HL-60 (cell line): ENCODE results near the gene AP2A1.

Source experiments
- DNase-seq, 2 experiments: peaks; one replicate each; pipeline ENCODE4 v3.0.0-alpha.2; 2010 to 2020; ENCODE audit warnings: low read depth in 1 of 2, low spot score in 1 of 2
- H3K27ac ChIP-seq: fragments of 250-450 bp; sonication (Bioruptor Pico); replicated peaks from 2 replicates; pipeline ENCODE4 v1.5.1; 2020; ENCODE audit warnings: mild to moderate bottlenecking, moderate library complexity
- H3K27me3 ChIP-seq: fragments of 250-450 bp; sonication (Bioruptor Pico); 2 replicates; pipeline ENCODE4 v1.5.1; 2021; ENCODE audit warnings: mild to moderate bottlenecking, moderate library complexity; ENCODE audit not compliant: insufficient read depth, poor library complexity, severe bottlenecking
- H3K4me3 ChIP-seq: replicated peaks from 2 replicates; pipeline ENCODE4 v1.5.1; 2011; ENCODE audit warnings: mild to moderate bottlenecking, control low read depth, low read length; ENCODE audit not compliant: insufficient read depth
- GABPA ChIP-seq: IDR thresholded peaks from 2 replicates; pipeline ENCODE4 v1.6.1; 2012; ENCODE audit warnings: low read depth
- POLR2AphosphoS5 ChIP-seq: IDR thresholded peaks from 2 replicates; pipeline ENCODE4 v1.6.1; 2012; ENCODE audit warnings: low read depth
- SPI1 ChIP-seq: IDR thresholded peaks from 2 replicates; pipeline ENCODE4 v1.6.1; 2012; ENCODE audit warnings: low read depth, mild to moderate bottlenecking, borderline replicate concordance
- TF ChIP-seq, protein P1 (sequence below): IDR thresholded peaks from one replicate; pipeline ENCODE4 v1.5.1; 2011; ENCODE audit warnings: low read length, control low read depth, inconsistent platforms; ENCODE audit not compliant: insufficient read depth
- TF ChIP-seq, protein P2 (sequence below): IDR thresholded peaks from 2 replicates; pipeline ENCODE4 v1.6.1; 2012; ENCODE audit warnings: low read depth; ENCODE audit not compliant: insufficient replicate concordance

Gene AP2A1

DNA sequence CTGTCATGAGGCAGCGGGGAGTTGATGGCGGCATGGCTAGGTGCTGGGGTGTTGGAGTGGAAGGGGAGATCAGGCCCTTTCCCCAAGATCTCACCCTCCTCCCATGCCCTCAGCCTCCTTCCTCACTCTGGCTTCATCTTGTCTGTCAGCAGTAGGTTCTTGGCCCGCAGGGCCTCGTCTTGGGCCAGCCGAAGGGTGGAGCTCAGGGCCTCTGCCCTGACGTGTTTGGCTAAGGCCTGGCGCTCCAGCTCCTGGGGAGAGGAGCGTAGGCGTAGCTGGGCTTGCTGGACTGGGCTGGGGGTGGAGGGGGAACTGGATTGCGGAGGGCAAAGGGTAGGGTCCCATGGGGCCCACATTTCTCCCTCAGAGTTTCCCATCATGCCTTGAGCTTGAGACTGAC is 26.9 kb upstream of the AP2A1 start:
- no peaks in the 10 kb centered on the region for H3K27me3 ChIP-seq
- TF ChIP-seq, protein P1, sequence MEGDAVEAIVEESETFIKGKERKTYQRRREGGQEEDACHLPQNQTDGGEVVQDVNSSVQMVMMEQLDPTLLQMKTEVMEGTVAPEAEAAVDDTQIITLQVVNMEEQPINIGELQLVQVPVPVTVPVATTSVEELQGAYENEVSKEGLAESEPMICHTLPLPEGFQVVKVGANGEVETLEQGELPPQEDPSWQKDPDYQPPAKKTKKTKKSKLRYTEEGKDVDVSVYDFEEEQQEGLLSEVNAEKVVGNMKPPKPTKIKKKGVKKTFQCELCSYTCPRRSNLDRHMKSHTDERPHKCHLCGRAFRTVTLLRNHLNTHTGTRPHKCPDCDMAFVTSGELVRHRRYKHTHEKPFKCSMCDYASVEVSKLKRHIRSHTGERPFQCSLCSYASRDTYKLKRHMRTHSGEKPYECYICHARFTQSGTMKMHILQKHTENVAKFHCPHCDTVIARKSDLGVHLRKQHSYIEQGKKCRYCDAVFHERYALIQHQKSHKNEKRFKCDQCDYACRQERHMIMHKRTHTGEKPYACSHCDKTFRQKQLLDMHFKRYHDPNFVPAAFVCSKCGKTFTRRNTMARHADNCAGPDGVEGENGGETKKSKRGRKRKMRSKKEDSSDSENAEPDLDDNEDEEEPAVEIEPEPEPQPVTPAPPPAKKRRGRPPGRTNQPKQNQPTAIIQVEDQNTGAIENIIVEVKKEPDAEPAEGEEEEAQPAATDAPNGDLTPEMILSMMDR: no peak
- no peak for TF ChIP-seq GABPA
- TF ChIP-seq POLR2AphosphoS5: no peak
- TF ChIP-seq, protein P2, sequence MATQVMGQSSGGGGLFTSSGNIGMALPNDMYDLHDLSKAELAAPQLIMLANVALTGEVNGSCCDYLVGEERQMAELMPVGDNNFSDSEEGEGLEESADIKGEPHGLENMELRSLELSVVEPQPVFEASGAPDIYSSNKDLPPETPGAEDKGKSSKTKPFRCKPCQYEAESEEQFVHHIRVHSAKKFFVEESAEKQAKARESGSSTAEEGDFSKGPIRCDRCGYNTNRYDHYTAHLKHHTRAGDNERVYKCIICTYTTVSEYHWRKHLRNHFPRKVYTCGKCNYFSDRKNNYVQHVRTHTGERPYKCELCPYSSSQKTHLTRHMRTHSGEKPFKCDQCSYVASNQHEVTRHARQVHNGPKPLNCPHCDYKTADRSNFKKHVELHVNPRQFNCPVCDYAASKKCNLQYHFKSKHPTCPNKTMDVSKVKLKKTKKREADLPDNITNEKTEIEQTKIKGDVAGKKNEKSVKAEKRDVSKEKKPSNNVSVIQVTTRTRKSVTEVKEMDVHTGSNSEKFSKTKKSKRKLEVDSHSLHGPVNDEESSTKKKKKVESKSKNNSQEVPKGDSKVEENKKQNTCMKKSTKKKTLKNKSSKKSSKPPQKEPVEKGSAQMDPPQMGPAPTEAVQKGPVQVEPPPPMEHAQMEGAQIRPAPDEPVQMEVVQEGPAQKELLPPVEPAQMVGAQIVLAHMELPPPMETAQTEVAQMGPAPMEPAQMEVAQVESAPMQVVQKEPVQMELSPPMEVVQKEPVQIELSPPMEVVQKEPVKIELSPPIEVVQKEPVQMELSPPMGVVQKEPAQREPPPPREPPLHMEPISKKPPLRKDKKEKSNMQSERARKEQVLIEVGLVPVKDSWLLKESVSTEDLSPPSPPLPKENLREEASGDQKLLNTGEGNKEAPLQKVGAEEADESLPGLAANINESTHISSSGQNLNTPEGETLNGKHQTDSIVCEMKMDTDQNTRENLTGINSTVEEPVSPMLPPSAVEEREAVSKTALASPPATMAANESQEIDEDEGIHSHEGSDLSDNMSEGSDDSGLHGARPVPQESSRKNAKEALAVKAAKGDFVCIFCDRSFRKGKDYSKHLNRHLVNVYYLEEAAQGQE: no peak
- no peak for TF ChIP-seq SPI1
- H3K4me3 ChIP-seq: no peak overlapping the region
- H3K27ac ChIP-seq: no peak overlapping the region
- no peak for DNase-seq

DNA sequence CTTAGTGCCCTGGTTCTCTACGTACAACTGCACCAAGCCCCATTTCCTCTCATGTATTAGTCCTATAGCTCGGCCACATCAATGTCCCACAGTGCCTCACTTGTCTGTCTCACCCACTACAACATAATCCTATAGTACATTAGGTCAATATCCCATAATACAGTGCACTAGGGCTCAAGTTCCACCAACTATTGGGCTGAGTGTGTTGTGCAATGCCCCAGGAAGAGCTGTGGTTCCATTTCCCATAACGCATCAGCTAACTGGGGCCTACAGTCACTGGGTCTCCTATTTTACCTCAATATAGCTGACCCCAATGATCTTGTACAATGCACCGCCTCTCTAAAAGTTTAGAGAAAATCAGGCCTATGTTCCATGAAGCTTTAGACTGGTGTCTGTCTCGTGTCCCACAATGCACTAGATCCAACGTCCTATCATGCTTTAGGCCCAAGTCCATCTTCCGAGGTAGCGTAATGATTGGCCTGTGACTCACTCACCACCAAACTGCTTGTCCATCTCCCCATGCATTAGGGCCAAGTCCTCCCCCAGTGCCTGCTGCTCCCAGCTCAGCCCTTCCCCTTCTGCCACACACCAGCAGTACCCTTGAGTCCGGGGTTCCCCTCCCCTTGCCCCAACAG is 25.5 kb upstream of the AP2A1 start:
- Histone ChIP-seq H3K4me3 (no peak overlapping the region), H3K27ac (peak overlapping the region; percentile 21), H3K27me3 (no peaks in the 10 kb centered on the region)
- peak; percentile 46 to 58 for DNase-seq
- TF ChIP-seq, protein P1: no peak
- TF ChIP-seq GABPA (no peak), SPI1 (no peak), POLR2AphosphoS5 (no peak)
- TF ChIP-seq, protein P2: no peak

DNA sequence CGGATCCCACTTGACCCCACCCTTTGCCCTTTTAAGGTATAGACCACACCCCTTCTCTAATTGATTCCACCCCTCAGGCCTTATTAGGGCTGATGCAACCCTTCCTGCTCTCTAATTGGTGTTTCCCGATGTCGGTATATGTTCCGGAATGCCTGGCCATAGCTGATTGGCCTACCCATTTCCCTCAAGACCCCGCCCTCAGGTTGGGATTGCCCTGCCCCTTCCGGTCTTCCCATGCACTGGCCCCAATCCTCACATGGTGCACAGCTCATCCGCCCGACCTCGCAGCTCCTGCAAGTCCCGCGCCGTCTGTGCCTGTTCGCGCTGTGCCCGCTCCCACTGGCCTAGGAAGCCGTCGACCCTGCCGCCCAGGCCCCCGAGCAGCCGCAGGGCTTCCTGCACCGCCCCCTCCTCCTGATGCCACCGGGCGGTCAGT is 21.8 kb upstream of the AP2A1 start:
- Histone ChIP-seq H3K4me3 (no peak overlapping the region), H3K27ac (no peak overlapping the region), H3K27me3 (no peaks in the 10 kb centered on the region)
- no peak for TF ChIP-seq SPI1
- TF ChIP-seq GABPA: no peak
- TF ChIP-seq, protein P1: no peak
- TF ChIP-seq, protein P2: no peak
- no peak for TF ChIP-seq POLR2AphosphoS5
- DNase-seq: no peak
